IPS DF 6.9 (cell line): ENCODE data around the gene ACADVL.

Source experiments
- DNase-seq: peaks from one replicate; pipeline ENCODE4 v3.0.0-alpha.2; 2013; ENCODE audit warnings: low read depth, low spot score
- H3K27ac ChIP-seq: one replicate; pipeline ENCODE4 v1.5.1; 2013; ENCODE audit warnings: low read length, control low read depth
- H3K27me3 ChIP-seq: 2 replicates; pipeline ENCODE4 v1.6.1; 2013; ENCODE audit warnings: mild to moderate bottlenecking, low read length; ENCODE audit not compliant: control insufficient read depth, insufficient read depth
- H3K36me3 ChIP-seq: 2 replicates; pipeline ENCODE4 v1.6.1; 2013; ENCODE audit warnings: low read length; ENCODE audit not compliant: control insufficient read depth, insufficient read depth
- H3K4me1 ChIP-seq: 2 replicates; pipeline ENCODE4 v1.6.1; 2013; ENCODE audit warnings: low read length; ENCODE audit not compliant: control insufficient read depth, insufficient read depth
- H3K4me3 ChIP-seq: 2 replicates; pipeline ENCODE4 v1.5.1; 2013; ENCODE audit warnings: mild to moderate bottlenecking, low read length
- H3K9me3 ChIP-seq: 2 replicates; pipeline ENCODE4 v1.6.1; 2013; ENCODE audit warnings: low read length, inconsistent platforms; ENCODE audit not compliant: control insufficient read depth, insufficient read depth
- WGBS: extraction: QIAGEN DNeasy Blood & Tissue Kit; methylation state at CpG from one replicate; pipeline ENCODE4 v1.1.7; 2013; ENCODE audit warnings: mixed read lengths, missing lambda C conversion rate; ENCODE audit not compliant: insufficient read length, insufficient coverage; 5-methylcytosine and 5-hydroxymethylcytosine counted together

The ACADVL gene

GRCh38 chr17:7235693-7236665 is 16.2 kb downstream of the ACADVL start:
- Histone ChIP-seq H3K9me3 (no peaks in the 10 kb centered on the region), H3K36me3 (peaks cover 16% of the 10 kb centered on the region), H3K27ac (no peak overlapping the region), H3K4me3 (no peak overlapping the region), H3K27me3 (no peaks in the 10 kb centered on the region), H3K4me1 (0 out of 2 replicates have a peak, but pooled peaks cover 2% of the 10 kb centered on the region)
- no peak for DNase-seq
- no CpG with 5 or more reads among the region's 22 CpGs for WGBS

DNA sequence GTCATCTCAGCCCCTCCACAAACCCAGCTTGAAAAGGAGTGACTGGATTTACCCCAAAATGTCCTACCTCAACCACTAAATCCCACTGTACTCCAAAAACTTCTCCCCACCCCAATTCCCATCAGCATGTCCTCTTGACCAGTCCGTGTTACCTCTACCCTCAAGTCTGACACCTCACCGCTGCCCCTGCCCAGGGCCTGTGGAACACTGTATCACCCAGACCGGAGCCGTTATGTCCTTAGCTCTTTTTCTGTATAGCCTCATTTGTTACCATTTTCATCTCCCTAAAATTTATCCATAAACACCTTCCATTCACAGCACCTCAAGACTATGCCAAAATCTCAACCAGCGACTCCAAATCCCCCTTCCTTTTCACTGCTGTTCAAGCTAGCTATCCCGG is 17.1 kb downstream of the ACADVL start:
- H3K27me3 ChIP-seq = no peaks in the 10 kb centered on the region
- H3K9me3 ChIP-seq = no peaks in the 10 kb centered on the region
- no peak for DNase-seq
- no peak overlapping the region for H3K27ac ChIP-seq
- H3K4me3 ChIP-seq = no peak overlapping the region
- WGBS = 100% methylated on average over 1 of the region's 6 CpGs
- H3K4me1 ChIP-seq = peaks cover 2% of the 10 kb centered on the region; the same call in 1 of the 2 replicates
- H3K36me3 ChIP-seq = peaks cover 16% of the 10 kb centered on the region

DNA sequence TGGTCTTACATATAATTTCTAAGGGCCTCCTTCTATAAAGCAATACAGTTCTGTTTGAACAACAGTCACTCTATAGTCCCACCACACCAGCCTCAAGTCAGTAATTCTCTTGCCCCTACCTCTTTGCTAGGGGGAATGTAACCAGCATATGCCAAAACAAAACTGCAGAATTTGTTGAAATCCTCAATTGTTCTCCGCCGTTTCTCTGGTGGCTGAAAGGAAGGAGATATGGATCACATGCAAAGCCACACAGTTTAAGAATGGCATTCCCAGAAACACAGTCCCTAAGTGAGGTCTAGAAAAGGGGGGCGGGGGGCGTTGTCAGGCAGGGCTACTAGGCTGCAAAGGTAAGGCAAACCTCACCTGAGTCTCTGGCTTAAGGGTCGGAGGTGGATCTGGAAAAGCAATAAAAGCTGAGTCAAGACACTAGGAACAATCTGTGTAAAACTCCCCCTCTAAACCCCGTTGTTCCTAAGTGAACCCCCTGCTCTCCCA is 17.6 kb downstream of the ACADVL start:
- H3K27me3 ChIP-seq = no peaks in the 10 kb centered on the region
- H3K36me3 ChIP-seq = peaks cover 16% of the 10 kb centered on the region
- DNase-seq = no peak
- no peak overlapping the region for H3K27ac ChIP-seq
- peak overlapping the region; percentile 95; the same call in 1 of the 2 replicates for H3K4me3 ChIP-seq
- no CpG with 5 or more reads among the region's 6 CpGs for WGBS
- no peaks in the 10 kb centered on the region for H3K9me3 ChIP-seq
- peaks cover 2% of the 10 kb centered on the region; the same call in 1 of the 2 replicates for H3K4me1 ChIP-seq

DNA sequence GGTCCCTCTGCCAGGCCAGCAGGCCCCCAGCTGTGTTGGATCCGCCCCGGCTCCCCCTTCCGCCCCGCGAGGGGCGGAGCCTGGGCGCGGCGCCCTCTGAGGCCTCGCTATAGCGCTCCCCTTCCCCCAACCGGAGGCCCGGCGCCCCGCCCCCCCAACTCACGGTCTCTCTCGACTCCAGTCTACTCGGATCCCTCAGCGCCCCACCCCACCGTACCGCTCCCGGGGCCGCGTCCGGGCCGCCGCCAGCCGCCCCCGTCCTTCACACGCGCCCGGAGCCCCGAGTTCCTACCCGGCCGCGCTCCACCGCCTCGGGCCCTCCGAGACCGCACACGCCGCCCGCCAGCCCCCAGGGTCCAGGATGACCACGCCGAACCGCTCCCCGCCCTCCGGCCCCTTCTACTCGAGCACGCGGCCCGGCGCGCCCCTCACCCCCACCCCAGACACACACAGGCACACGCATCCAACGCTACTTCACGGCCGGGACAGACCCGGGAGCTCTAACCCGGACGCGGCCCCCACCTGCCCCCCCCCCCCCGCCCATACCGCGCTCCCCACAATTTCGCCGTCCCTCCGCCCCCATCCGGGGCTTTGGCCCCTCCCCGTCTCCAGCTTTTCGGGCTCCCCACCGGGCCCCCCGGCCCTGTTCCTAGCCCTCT is 18.2 kb downstream of the ACADVL start:
- no CpG with 5 or more reads among the region's 73 CpGs for WGBS
- no peak for DNase-seq
- no peaks in the 10 kb centered on the region for H3K27me3 ChIP-seq
- H3K9me3 ChIP-seq = no peaks in the 10 kb centered on the region
- peak overlapping the region; percentile 95 for H3K4me3 ChIP-seq
- peaks cover 2% of the 10 kb centered on the region; the same call in 1 of the 2 replicates for H3K4me1 ChIP-seq
- peaks cover 16% of the 10 kb centered on the region for H3K36me3 ChIP-seq
- no peak overlapping the region for H3K27ac ChIP-seq

DNA sequence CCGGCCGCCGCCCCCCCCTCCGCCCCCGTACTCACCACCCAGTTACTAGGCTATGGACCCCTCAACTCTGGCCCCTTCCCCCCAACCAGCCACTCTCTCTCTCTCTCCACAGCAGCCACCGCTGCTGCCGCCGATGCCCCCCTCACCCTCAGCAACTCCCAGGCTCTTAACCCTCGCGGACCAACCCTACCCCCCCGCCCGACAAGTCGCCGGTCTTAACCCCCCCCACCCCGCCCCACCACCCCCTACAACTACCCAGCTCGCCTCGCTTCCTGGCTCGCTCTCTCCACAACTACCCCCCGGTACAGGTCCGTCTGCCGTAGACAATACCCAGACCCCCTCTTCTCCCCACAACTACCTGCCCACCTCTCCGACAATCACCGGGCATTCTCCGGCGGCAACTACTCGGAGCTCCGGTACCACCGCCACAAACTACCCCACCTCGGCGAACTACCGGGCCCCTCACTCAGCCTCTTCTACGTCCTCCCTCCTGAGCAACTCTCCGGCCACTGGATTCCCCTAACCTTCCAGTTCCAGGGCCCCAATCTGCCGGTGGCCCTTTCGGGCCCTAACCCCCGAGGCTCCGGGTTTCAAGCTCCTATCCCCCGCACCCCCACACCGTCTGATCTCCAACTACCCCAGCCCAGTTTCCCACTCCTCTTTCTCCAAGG is 18.8 kb downstream of the ACADVL start:
- Histone ChIP-seq H3K9me3 (no peaks in the 10 kb centered on the region), H3K27ac (no peak overlapping the region), H3K36me3 (peaks cover 16% of the 10 kb centered on the region), H3K4me1 (peaks cover 2% of the 10 kb centered on the region; the same call in 1 of the 2 replicates), H3K27me3 (no peaks in the 10 kb centered on the region), H3K4me3 (peak overlapping the region; percentile 95)
- no CpG with 5 or more reads among the region's 39 CpGs for WGBS
- no peak for DNase-seq

- no CpG with 5 or more reads among the region's 72 CpGs for WGBS
- H3K27me3 ChIP-seq = no peaks in the 10 kb centered on the region
- H3K9me3 ChIP-seq = no peaks in the 10 kb centered on the region
- H3K4me1 ChIP-seq = peaks cover 2% of the 10 kb centered on the region; the same call in 1 of the 2 replicates
- no peak within 1 kb of the TSS for H3K27ac ChIP-seq
- H3K36me3 ChIP-seq = peaks cover 20% of the 10 kb centered on the region
- H3K4me3 ChIP-seq = peak within 1 kb of the TSS; percentile 95
- peak; percentile 99 for DNase-seq
These were observed 19.6 kb downstream of the ACADVL start, which contains the start of gene PHF23 for GRCh38 chr17:7239091-7240027. Gene PHF23, minus strand, starts transcription at chr17:7239457. Its CDS starts 178 bp downstream, at chr17:7239279.

DNA sequence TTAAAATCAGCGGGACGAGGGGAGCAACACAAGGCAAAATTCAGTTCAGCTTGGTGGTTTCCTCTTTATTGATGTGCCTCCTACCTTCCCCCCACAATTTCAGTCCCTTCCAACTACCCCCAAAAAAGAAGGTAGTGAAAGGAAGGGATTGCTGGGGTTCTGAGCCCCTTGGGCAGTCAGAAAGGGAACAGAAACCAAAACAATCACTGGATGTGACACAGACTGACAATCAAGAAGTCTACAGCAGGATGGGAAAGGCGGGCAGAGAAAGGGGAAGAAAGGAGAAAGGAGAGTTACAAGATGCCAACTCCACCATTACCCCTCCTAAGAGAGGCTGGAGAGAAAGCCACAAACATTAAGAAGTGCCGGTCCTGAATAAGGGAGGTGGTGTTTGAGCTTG is 20.6 kb downstream of the ACADVL start:
- no CpG with 5 or more reads among the region's 4 CpGs for WGBS
- H3K27ac ChIP-seq = no peak overlapping the region
- H3K4me3 ChIP-seq = no peak overlapping the region
- H3K4me1 ChIP-seq = no peaks in the 10 kb centered on the region; the same call in 1 of the 2 replicates
- H3K36me3 ChIP-seq = peaks cover 19% of the 10 kb centered on the region
- no peaks in the 10 kb centered on the region for H3K27me3 ChIP-seq
- H3K9me3 ChIP-seq = no peaks in the 10 kb centered on the region
- DNase-seq = no peak

DNA sequence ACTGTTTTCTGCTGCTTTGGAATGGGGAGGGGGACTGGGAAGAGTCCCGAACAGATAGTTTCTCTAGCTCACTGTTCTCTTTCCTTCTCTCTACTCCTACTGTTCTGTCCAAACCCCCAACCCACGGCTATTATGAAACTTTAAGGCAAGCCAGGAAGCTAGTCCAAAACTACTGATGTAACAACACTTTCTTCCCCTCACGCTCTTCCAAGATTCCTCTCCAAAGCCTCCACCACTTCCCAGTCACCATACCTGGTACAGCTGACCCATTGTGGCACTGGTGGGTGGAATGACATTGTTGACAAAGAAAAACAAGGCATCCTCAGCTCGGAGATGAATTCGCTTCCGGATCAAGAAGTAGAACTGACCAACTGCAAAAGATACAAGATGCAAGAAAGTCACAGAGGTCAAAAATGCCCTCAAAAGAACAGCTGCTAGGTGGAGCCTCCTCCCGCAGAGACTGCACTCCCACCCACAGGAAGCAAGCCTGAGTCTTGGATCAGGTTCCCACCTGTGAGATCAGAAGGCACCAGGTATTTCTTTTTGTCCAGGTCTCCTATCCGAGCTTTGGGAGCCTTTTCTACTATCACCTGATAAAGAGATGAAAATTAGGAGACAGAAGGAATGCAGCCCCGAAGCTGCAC is 21.5 kb downstream of the ACADVL start:
- no peaks in the 10 kb centered on the region; the same call in 1 of the 2 replicates for H3K4me1 ChIP-seq
- no peak for DNase-seq
- peak overlapping the region; percentile 84; the same call in 1 of the 2 replicates for H3K4me3 ChIP-seq
- peaks cover 11% of the 10 kb centered on the region for H3K36me3 ChIP-seq
- no peaks in the 10 kb centered on the region for H3K9me3 ChIP-seq
- H3K27me3 ChIP-seq = no peaks in the 10 kb centered on the region
- H3K27ac ChIP-seq = no peak overlapping the region
- WGBS = no CpG with 5 or more reads among the region's 9 CpGs
